Measurements from ENCODE around the gene SYNGR2.
"Not testable (repeated sequence)": the region's sequence is repeated elsewhere in the genome, so short reads cannot be mapped to it uniquely, and the experiment has no call there.

Gene SYNGR2

DNA sequence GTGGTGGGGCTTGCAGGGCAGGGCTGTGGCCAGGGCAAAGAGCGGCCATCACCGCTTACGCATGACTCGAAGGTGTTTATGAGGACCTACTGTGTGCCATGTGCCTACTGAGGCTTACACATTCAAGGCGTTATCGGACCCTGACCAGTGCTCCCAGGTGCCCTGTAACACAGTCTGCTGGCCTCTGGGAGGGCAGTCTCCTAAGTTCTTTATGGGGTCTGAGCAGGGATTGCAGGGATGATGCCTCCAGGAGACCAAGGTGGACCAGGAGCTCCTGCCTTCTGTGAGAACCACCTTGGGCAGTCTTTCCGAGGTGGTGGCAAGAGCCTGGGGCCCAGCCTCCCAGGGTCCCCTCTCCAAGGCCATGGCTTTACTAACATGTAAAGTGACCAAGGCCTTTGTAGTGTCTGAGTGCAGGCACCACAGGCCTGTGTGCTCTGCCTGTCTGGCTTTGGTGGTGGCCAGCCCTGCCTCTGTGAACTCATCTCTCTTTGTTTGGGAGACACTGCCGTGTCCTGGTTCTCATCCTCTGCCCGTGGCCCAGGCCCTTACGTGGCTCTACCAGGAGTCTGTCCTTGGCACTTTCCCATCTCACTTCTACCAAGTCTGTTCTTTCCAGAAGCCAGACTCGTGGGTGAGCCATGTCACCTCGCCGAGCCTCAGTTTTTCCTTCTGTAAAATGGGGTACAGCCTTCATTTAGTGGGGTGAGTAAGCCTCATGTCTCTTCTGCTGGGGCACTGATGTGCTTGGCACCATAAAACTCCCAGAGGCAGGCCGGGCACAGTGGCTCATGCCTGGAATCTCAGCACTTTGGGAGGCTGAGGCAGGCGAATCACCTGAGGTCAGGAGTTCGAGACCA is 3.4 kb upstream of the SYNGR2 start:
- intact Hi-C loops (cut with DNase I), result no loop called here
- DNase-seq, result no peak

DNA sequence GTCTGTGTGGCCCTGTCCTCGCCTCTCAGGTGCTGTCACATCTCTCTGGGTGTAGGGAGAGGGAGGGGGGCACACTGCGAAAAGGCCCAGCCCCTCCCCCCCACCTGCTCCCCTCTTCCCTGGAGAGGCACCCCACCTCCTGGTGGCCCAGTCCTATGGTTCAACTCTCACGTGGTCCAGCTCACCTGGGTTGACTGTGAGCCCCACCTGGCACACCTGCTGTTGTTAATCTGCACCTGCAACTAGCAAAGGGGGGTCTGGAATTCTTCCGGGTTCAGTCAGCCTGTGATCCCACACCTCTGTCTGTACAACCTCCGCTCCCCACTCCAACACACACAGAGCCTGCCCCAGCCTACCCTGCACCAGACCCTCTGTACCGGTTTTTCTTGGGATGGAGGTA is 2.0 kb upstream of the SYNGR2 start:
- intact Hi-C loops (cut with DNase I), result no loop called here
- no peak for DNase-seq

DNA sequence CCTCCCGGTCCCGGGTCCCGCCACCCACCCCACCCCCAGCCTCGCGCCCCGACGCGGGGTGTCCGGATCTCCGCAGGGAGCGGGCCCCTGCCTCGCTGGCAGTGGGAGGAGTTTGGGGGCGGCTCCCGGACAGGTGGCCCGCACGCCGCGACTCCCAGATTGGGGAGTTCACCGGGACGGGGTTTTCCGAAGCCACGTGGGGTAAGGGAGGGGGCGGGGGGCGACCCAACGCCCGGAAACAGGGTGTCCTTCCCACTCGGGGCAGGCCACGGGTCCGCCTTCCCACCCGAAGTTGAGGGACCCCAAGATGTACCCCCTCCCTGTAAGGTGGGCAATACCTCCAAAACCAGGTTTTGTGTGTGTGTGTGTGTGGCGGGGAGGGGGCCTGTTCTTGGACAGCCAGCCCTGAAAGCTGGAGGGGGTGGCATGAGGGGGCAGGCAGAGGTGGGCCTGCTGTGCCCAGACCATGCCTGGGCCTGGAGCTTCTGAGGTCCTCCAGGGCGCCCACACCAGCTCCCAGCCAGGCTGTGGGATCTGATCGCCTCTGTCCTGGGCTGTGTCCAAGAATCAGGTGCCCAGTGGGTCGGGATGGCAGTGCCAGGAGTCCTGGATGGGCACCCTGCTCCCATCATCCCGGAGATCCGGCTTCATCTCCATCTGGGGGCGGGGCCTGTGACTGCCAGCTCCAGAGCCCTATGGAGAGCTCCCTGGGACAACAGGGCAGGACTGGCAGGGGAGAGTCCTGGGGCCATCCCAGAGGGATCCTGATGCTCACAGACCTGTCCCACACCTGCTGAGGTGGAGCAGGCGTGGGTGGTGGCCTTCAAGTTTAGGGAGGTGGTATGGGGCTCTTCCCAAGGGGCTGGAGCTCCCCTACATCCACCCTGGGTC is 767 bp downstream of the SYNGR2 start:
- intact Hi-C loops (cut with DNase I), result no loop called here
- peak in 41 of 42 donors; percentile 49 to 85 (median 74) for DNase-seq

DNA sequence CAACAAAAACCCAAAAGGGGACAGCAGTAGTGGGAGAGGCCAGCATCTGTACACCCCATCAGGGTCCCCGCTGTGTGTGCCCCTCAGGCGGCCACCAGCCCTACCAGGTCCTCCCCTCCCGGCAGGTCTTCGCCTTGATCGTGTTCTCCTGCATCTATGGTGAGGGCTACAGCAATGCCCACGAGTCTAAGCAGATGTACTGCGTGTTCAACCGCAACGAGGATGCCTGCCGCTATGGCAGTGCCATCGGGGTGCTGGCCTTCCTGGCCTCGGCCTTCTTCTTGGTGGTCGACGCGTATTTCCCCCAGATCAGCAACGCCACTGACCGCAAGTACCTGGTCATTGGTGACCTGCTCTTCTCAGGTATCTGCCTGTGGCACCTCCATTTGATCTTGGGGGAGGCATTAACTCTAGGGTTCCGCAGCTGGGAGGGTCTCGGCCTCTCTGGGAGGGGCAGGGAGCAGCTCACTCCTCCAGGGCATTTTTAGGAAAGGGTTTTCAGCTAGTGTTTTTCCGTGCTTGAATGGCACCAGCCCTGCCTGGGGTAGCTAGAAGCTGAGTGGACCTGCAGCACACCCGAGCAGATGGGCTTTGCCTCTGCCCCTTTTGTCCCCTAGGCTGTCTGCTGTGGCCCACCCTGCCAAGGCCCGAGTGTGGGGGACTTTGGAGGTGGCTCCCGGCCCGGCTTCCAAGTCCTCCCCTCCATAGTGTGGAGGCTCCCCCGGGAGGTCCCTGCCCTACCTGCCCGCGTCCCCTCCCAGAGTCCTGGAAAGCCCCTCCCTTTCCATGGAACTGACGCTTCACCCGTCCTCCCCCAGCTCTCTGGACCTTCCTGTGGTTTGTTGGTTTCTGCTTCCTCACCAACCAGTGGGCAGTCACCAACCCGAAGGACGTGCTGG is 2.6 kb downstream of the SYNGR2 start:
- no peak for DNase-seq
- intact Hi-C loops (cut with DNase I), result loop anchor here (5.0 to 10.0 kb wide), 2 partner anchors 44 to 84 kb away; partner anchors contain the start of gene TMC6

DNA sequence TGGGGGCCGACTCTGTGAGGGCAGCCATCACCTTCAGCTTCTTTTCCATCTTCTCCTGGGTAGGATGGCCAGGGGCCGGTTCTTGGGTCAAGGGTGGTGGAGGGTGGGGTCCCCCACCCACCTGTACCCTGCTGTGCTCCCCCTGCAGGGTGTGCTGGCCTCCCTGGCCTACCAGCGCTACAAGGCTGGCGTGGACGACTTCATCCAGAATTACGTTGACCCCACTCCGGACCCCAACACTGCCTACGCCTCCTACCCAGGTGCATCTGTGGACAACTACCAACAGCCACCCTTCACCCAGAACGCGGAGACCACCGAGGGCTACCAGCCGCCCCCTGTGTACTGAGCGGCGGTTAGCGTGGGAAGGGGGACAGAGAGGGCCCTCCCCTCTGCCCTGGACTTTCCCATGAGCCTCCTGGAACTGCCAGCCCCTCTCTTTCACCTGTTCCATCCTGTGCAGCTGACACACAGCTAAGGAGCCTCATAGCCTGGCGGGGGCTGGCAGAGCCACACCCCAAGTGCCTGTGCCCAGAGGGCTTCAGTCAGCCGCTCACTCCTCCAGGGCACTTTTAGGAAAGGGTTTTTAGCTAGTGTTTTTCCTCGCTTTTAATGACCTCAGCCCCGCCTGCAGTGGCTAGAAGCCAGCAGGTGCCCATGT is 3.3 kb downstream of the SYNGR2 start:
- not testable (repeated sequence) for DNase-seq
- intact Hi-C loops (cut with DNase I), result loop anchor here (5.0 to 10.0 kb wide), 2 partner anchors 44 to 83 kb away; partner anchors contain the start of gene TMC6

DNA sequence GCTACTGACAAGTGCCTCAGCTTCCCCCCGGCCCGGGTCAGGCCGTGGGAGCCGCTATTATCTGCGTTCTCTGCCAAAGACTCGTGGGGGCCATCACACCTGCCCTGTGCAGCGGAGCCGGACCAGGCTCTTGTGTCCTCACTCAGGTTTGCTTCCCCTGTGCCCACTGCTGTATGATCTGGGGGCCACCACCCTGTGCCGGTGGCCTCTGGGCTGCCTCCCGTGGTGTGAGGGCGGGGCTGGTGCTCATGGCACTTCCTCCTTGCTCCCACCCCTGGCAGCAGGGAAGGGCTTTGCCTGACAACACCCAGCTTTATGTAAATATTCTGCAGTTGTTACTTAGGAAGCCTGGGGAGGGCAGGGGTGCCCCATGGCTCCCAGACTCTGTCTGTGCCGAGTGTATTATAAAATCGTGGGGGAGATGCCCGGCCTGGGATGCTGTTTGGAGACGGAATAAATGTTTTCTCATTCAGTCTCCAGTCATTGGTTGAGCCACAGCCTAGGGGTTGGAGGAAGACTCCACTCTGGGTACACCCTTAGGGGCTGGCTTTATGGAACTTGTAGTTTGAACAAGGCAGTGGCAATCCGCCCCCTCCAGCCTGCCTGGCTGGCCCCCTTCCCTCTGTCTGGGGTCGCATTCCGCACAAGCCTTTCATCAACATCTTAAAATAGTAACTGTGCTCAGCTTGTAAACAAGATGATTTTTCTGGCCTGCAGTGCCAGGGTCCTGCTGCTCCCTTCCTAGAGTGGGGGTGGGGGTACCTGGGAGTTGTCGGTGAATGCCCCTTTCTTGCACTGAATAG is 4.1 kb downstream of the SYNGR2 start:
- DNase-seq, result peak in 10 of 42 donors; percentile 26 to 68 (median 45)
- intact Hi-C loops (cut with DNase I), result loop anchor here (5.0 to 10.0 kb wide), 2 partner anchors 45 to 82 kb away; partner anchors contain the start of gene TMC6

DNA sequence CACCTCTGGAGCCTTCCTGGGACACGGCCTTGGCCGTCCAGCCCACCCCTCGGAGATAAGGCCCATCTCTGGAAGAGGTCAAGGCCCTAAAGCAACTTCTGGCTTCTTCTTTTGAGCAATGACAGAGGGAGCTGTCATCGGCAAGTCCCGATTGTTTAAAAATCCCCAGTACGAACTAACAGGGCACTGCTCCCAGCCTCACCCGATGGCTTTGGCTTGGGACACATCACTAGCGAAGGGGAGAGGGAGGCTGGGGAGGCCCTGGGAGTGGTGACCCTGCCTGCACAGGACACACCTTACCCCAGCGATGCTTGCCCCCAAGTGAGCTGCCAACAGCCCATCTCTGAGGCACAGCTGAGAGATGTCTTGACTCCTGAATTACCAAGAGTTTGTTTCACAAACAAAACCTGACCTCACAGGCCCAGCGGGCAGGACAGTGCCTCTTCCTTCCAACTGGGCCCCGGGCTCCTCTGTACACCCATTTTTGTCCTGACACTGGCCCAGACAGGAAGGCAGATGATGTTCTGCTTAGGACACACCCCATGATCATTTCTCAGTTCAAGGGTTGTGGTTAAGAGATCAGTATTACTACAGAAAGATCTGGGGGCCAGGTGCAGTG is 4.8 kb downstream of the SYNGR2 start:
- no peak for DNase-seq
- intact Hi-C loops (cut with DNase I), result loop anchor here (5.0 to 10.0 kb wide), 2 partner anchors 46 to 82 kb away; partner anchors contain the start of gene TMC6

DNA sequence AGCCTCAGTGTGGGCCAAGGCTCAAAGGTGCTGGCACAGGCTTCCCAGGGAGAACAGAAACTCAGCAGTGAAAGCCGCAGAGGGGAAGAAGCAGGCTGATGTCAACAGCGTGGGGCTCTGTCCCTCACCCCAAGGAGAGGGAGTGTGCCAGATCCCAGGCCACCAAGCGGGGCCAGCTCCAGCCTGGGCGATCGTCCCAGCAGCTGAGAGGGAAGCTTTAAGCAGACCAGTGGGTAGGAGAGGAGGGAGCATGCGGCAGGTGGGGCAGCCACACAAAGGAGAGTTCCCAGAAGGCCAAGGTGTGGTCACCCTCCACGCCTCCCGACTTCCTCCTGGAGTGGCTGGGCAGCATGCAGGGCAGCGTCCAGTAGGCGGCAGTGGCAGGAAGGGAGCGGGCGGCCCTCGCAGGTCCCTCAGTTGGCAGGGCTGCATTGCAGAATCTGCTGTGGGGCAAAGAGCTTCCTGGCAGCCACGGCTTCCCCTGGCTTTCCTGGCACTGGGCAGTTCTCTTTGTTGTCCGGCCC is 6.0 kb downstream of the SYNGR2 start:
- DNase-seq, result peak; percentile 69 to 93 (median 86)
- intact Hi-C loops (cut with DNase I), result loop anchor here (5.0 to 10.0 kb wide), 2 partner anchors 47 to 80 kb away; partner anchors contain the start of gene TMC6

DNA sequence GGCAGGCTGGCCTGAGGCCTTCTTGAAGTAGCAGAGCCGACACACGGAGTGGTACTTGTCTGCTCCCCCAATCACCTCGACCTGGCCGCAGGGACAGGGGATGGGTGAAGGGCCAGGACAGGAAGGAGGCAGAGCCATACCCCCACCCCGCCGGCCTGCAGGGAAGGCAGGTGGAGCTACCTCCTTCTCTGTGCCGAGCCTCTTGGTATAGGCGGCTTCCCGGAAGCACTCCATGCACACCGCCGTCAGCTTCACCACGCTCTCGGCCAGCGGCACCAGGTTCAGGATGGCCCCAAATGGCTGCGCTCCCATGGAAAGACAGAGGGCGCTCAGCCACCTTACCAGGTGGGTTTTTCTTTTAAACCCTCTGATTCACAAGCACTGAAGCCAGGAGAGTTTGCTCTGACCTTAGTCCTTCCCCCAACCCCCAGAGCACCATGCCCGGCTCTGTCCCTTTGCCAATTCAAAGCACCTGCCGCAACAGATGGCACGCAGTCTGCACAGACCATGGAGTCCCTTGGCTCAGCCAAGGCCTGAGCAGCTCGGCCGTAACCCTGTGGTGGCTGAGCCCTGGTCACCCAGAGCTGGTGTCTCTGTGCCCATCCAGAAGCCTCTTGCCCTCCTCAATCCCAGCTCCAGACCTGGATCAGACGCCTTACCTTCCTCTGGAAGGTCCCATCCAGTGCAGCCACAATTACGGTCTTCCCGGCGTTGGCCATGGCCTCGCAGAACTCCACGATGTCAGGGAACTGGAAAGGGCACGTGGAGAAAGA is 6.7 kb downstream of the SYNGR2 start:
- intact Hi-C loops (cut with DNase I), result loop anchor here (5.0 to 10.0 kb wide), 3 partner anchors 48 to 80 kb away; partner anchors contain the start of gene TMC6

DNA sequence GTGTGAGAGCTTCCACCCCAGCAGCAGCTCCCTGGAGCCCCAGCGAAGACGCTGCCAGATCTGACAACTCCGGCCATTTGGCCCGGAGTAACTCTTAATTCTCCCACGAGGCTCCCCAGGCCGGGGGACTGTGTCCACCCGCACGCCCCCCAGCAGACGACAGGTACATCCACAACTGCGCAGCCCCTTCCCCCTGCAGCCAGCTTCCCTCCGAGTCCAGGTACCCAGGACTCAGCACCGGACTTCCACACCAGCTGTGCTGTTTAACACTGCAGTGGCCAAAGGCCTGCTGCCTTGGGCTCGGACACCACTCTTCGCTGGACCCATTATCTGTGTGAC is 7.2 kb downstream of the SYNGR2 start:
- intact Hi-C loops (cut with DNase I), result loop anchor here (5.0 to 10.0 kb wide), 2 partner anchors 63 to 79 kb away; no protein-coding TSS in a partner anchor
- DNase-seq, result no peak

More for the DNA sequence above, 6.7 kb downstream of the SYNGR2 start:
- peak in 3 of 42 donors; percentile 22 to 31 (median 25) for DNase-seq

DNA sequence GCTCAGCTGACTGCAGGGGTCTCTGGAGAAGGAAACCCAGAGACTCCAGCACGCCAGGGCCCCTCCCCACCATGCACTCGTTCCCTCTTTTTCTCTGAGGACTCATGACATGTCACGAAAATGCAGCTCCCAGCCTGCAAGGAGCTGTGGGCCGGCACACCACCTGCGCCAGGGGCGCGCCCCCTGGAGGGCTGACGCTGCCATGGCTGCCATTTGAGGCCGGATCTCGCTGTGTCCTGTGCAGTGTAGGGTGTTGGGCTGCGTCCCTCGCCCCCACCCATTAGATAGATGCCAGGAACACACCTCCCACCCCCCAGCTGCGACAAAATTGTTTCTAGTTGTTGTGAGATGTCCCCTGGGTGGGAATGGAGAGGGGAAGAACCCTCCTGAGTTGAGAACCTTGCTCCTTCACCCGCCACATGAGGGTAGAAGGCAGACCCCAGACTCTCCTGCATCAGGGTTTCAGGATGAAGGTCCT is 8.2 kb downstream of the SYNGR2 start:
- intact Hi-C loops (cut with DNase I), result loop anchor here (5.0 to 10.0 kb wide), 2 partner anchors 64 to 78 kb away; no protein-coding TSS in a partner anchor
- peak; percentile 59 to 89 (median 78) for DNase-seq

DNA sequence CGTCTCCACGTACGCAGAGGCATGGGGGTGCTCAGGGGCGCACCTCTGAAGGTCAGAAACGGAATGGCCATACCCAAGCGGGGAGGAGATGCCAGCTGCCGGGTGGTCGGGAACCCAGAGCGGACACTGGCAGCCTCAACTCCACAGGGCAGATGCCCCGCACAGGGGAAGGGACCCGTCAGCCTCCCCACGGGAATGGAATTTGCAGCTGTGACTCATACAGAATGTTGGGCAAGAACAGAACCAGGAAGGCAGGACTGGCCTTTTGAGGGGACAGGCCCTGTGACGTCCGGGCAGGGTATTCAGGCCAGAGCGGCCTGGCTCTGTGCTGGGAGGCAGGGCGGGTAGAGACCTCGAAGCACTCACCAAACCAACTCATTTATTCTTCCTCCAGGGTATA is 11.0 kb downstream of the SYNGR2 start:
- intact Hi-C loops (cut with DNase I), result loop anchor here (5.0 to 10.0 kb wide), 2 partner anchors 67 to 75 kb away; no protein-coding TSS in a partner anchor
- no peak for DNase-seq

DNA sequence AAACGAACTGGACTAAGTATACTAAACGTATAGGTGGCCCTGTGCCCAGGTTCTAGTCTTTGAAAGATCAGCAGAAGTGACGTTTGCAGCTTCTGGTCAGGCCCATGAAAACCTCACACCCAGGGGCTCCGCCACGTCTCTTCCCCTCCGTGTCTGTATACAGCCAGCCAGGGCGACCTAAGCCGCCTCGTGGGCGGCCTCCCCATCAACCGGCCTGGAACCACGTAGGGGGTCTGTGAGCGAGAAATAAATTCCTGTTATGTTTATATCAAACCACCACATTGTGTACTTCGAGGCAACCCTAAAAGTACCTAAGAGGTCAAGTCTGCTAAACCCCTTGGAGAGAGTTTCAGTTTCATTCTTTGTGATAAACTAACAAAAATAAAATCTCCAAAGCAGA is 11.7 kb downstream of the SYNGR2 start:
- intact Hi-C loops (cut with DNase I), result no loop called here
- no peak for DNase-seq

DNA sequence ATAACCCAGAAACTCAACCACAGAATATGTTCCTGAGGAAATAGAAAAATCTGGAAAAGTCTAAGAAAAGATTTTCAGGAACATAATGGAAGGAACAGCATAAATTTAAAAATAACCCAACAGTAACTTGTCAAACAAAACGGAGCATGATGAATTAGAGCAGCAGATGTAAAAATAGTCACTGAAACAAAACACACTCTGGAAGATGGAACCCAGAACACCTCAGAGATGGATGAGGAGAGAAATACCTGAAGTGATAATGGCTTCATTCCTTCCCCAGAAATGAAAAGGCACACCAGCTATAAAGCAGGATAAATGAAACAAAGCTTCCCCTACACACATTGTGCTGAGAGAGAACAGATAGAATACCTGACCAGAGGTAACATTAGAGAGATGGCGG is 12.1 kb downstream of the SYNGR2 start:
- DNase-seq, result no peak
- intact Hi-C loops (cut with DNase I), result no loop called here

DNA sequence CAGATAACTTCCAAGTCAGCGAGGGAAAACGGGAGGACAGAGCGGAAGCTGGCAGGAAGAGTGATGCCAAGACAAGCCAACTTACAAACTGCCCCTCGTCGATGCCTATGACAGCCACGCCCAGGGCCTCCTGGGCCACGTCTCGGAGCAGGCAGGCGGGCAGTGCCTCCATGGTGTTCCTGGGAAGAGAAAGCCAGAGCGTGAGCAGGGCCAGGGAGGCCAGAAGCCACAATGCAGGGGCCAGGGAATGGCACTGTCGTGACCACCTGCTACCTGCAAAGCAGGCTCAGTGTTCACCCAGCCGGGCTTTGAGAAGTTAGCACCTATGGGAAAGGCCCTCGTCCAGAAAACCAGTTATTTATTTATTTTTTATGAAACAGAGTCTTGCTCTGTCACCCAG is 14.1 kb downstream of the SYNGR2 start:
- intact Hi-C loops (cut with DNase I), result no loop called here
- no peak for DNase-seq

Measured in head of caudate nucleus (tissue), 42 donors.